Activated CD4-positive, alpha-beta T cell treated with anti-CD3 and anti-CD28 coated beads for 36 hours (primary cell): ENCODE results near the gene AMACR. TPM values are rescaled to one million over a fixed set of nuclear protein-coding genes. Genes with fewer than 3 reads are reported as not detected.
A peak's percentile ranks its signal among the peaks of the same experiment; 100 is the strongest.
"Not testable (repeated sequence)": the region's sequence is repeated elsewhere in the genome, so short reads cannot be mapped to it uniquely, and the experiment has no call there.

Experiments used
- ATAC-seq: fragments of 200-7000 bp; cut with Tn5 transposase; one replicate; pipeline ENCODE4 v1.10.0; 2021; ENCODE audit warnings: mild to moderate bottlenecking, moderate library complexity
- CTCF ChIA-PET: fragments of 350-600 bp; sonication (Branson Sonifier 250); formaldehyde crosslinking; loops from one replicate; lab custom pipeline; 2021; ENCODE audit warnings: antibody characterized with exemption; lab: Charles Lee
- POLR2A ChIA-PET: fragments of 350-600 bp; sonication (Branson Sonifier 250); formaldehyde crosslinking; loops from one replicate; lab custom pipeline; 2021; ENCODE audit warnings: antibody characterized with exemption, inconsistent platforms; lab: Charles Lee
- DNase-seq: peaks from one replicate; pipeline ENCODE4 v3.0.0-alpha.2; 2020
- H3K27ac Mint-ChIP-seq: one replicate; pipeline ENCODE4 v1.8.0; 2021; ENCODE audit warnings: mixed read lengths
- H3K27me3 Mint-ChIP-seq: one replicate; pipeline ENCODE4 v1.8.0; 2021; ENCODE audit warnings: mixed read lengths
- H3K36me3 Mint-ChIP-seq: one replicate; pipeline ENCODE4 v1.8.0; 2021; ENCODE audit warnings: low read depth, mixed read lengths
- H3K4me1 Mint-ChIP-seq: one replicate; pipeline ENCODE4 v1.8.0; 2021; ENCODE audit warnings: mixed read lengths
- H3K4me3 Mint-ChIP-seq: one replicate; pipeline ENCODE4 v1.8.0; 2021; ENCODE audit warnings: mild to moderate bottlenecking, moderate library complexity, mixed read lengths
- H3K9me3 Mint-ChIP-seq: one replicate; pipeline ENCODE4 v1.8.0; 2021; ENCODE audit warnings: low read depth, mixed read lengths
- intact Hi-C, 2 experiments: fragments of 100-400 bp; cut with DNase I in 1 of 2; cut with micrococcal nuclease in 1 of 2; formaldehyde crosslinking; loops; one replicate each; pipeline versions ENCODE4 v1.14.2 to v1.15.1; 2022 to 2024; cut with DNase I, micrococcal nuclease
- total RNA-seq, 2 experiments: library from RNA; stranded (reverse); gene quantifications; one replicate each; pipeline ENCODE4 v1.2.3, GENCODE V29; 2021

The AMACR gene
- total RNA-seq, 2 experiments from 2014 or later: 3.3 to 6.0 TPM

DNA sequence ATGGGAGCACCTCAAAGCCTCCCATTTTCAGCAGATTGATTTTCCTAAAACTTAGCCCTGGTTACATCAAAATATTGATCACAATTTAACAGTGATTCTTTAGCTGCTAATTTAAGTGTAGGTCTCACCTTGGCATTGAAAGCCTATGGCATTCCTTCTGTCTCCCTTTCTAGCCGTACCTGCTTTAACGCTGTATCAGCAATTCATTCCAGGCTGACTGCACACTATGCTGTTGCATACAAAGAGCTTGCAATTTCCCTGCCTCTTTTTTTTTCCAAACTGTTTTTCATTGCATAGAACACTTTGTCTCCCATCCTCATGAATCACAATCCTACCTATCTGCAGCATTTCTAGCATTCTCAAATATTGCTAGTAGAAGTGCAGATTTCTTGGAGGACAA lies 8.9 kb upstream of the AMACR start:
- Mint-ChIP-seq H3K36me3 (peaks cover 10% of the 10 kb centered on the region), H3K27ac (no peak overlapping the region), H3K4me1 (peaks cover 21% of the 10 kb centered on the region), H3K4me3 (no peak overlapping the region), H3K9me3 (no peaks in the 10 kb centered on the region), H3K27me3 (no peaks in the 10 kb centered on the region)
- ATAC-seq (no peak), DNase-seq (no peak)
- intact Hi-C loops: no loop called here
- ChIA-PET CTCF (interaction anchor here (1.3 kb wide), 1 partner anchor 8 kb away, joined by 7 read pairs; no protein-coding TSS in a partner anchor), POLR2A (no interaction called here)

- Mint-ChIP-seq H3K4me1 (peaks cover 16% of the 10 kb centered on the region), H3K4me3 (no peak overlapping the region), H3K9me3 (no peaks in the 10 kb centered on the region), H3K27me3 (no peaks in the 10 kb centered on the region), H3K36me3 (peaks cover 6% of the 10 kb centered on the region), H3K27ac (no peak overlapping the region)
- intact Hi-C loops: no loop called here
- ChIA-PET POLR2A (no interaction called here), CTCF (no interaction called here)
- no peak for ATAC-seq
- no peak for DNase-seq
Observed at GRCh38 chr5:34016222-34016621, 8.4 kb upstream of the AMACR start.

DNA sequence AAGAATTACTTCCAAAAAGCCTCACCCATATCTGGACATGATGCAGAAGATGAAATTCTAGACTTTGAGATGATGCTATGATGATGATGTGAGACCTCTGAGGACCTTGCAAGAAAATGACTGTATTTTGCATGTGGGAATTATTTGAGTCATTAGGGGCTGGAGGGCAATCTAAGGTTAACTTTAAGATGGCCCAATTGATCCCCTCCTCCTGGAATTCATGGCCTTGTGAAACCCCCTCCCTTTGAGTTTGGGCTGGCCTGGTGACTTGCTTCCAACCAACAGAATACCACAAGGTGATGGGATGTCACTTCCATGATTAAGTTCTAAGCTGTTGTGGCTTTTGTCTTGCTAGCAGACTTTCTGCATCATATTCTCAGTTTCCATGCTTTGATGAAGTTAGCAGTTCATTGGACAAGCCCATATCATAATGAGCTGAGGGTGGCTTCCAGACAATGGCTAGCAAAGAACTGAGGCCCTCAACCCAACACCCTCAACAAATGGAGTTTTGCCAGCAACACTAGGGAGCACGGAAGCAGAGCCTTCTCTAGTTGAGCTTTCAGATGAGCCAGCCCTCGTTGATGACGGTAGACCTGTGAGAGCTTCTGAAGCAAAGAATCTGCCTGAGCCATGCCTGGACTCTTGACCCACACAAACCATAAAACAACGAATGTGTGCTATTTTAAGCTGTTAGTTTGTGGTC lies 7.4 kb upstream of the AMACR start:
- peak; percentile 32 for DNase-seq
- Mint-ChIP-seq H3K27ac (peak overlapping the region; percentile 31), H3K36me3 (peaks cover 5% of the 10 kb centered on the region), H3K4me1 (peaks cover 12% of the 10 kb centered on the region), H3K9me3 (no peaks in the 10 kb centered on the region), H3K27me3 (no peaks in the 10 kb centered on the region), H3K4me3 (no peak overlapping the region)
- ChIA-PET CTCF (interaction anchor here (0.8 kb wide), 1 partner anchor 10 kb away, joined by 3 read pairs; no protein-coding TSS in a partner anchor), POLR2A (interaction anchor here (0.6 kb wide), 1 partner anchor 1169 kb away, joined by 5 read pairs; no protein-coding TSS in a partner anchor)
- intact Hi-C loops: no loop called here
- ATAC-seq: peak; percentile 86

DNA sequence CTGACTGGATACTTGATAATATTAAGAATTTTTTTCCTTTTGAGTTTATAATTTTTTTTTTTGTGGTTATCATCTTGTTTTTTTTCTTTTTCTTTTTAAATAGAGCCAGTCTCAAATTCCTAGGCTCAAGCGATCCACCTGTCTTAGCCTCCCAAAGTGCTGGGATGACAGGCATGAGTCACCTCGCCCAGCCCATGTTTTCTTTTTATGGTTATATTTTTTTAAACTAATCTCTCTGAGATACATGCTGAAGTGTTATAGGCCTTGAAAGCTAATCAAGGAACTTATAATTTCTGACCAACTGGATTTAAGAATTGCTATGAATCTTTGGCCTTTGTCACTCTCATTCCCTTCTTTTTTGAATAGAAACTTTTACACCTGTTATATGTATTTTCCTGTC lies 6.8 kb upstream of the AMACR start:
- ChIA-PET CTCF (interaction anchor here (0.8 kb wide), 1 partner anchor 11 kb away, joined by 3 read pairs; no protein-coding TSS in a partner anchor), POLR2A (no interaction called here)
- H3K27ac Mint-ChIP-seq: peak overlapping the region; percentile 31

DNA sequence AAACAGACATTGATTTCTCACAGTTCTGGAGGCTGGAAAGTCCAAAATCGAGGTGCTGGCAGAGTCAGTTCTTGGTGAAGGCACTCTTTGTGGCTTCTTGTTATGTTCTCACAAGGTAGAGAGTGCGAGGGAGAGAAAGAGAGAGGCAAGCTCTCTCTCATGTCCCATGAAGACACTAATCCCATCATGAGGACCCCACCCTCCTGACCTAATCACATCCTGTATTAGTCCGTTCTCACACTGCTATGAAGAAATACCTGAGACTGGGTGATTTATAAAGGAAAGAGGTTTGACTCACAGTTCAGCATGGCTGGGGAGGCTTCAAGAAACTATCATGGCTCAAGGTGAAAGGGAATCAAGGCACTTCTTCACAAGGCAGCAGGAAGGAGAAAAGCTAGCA lies 5.7 kb upstream of the AMACR start:
- DNase-seq (no peak), ATAC-seq (no peak)
- Mint-ChIP-seq H3K36me3 (peaks cover 3% of the 10 kb centered on the region), H3K4me1 (peaks cover 20% of the 10 kb centered on the region), H3K27me3 (no peaks in the 10 kb centered on the region), H3K27ac (no peak overlapping the region), H3K9me3 (no peaks in the 10 kb centered on the region), H3K4me3 (no peak overlapping the region)
- ChIA-PET POLR2A (no interaction called here), CTCF (interaction anchor here (0.6 kb wide), 1 partner anchor 16 kb away, joined by 3 read pairs; no protein-coding TSS in a partner anchor)
- intact Hi-C loops: no loop called here

More for the DNA sequence above, 6.8 kb upstream of the AMACR start:
- no peak for ATAC-seq
- Mint-ChIP-seq H3K4me3 (no peak overlapping the region), H3K4me1 (peaks cover 12% of the 10 kb centered on the region), H3K36me3 (peaks cover 3% of the 10 kb centered on the region), H3K9me3 (no peaks in the 10 kb centered on the region), H3K27me3 (no peaks in the 10 kb centered on the region)
- intact Hi-C loops: no loop called here
- DNase-seq: no peak

DNA sequence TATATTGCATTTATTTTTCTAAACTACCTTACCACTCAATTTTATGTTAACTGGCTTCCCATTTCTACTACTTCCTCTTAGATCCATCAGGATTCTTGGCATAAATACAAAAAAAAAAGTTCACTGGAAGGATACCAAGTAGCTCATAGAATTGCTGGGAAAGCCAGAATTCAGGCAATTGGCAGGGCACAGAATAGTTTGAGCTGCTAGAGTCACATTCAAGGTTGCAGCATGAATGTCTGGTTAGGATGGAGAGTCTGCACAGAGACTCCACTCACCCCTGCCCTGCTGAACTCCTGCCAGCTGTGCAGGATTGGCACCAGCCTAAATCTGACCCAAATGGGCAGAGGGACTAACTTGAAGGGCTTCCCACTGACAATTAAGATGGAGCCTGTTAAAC lies 4.9 kb upstream of the AMACR start:
- POLR2A ChIA-PET: interaction anchor here (0.6 kb wide), 1 partner anchor 19 kb away, joined by 4 read pairs; no protein-coding TSS in a partner anchor

GRCh38 chr5:34011536-34011935 lies 3.7 kb upstream of the AMACR start:
- peaks cover 5% of the 10 kb centered on the region for H3K36me3 Mint-ChIP-seq
- ChIA-PET CTCF (no interaction called here), POLR2A (no interaction called here)
- H3K4me1 Mint-ChIP-seq: peaks cover 27% of the 10 kb centered on the region
- H3K27me3 Mint-ChIP-seq: no peaks in the 10 kb centered on the region
- ATAC-seq (no peak), DNase-seq (no peak)
- H3K27ac Mint-ChIP-seq: no peak overlapping the region
- no peak overlapping the region for H3K4me3 Mint-ChIP-seq
- intact Hi-C loops: no loop called here
- H3K9me3 Mint-ChIP-seq: no peaks in the 10 kb centered on the region

More for the DNA sequence above, 4.9 kb upstream of the AMACR start:
- no peak overlapping the region for H3K4me3 Mint-ChIP-seq
- no peak for DNase-seq
- no peaks in the 10 kb centered on the region for H3K9me3 Mint-ChIP-seq
- peaks cover 22% of the 10 kb centered on the region for H3K4me1 Mint-ChIP-seq
- no peaks in the 10 kb centered on the region for H3K27me3 Mint-ChIP-seq
- intact Hi-C loops: no loop called here
- peaks cover 3% of the 10 kb centered on the region for H3K36me3 Mint-ChIP-seq
- ATAC-seq: no peak
- CTCF ChIA-PET: interaction anchor here (0.6 kb wide), 1 partner anchor 15 kb away, joined by 3 read pairs; no protein-coding TSS in a partner anchor
- H3K27ac Mint-ChIP-seq: no peak overlapping the region

GRCh38 chr5:34010146-34010545 lies 2.3 kb upstream of the AMACR start:
- intact Hi-C loops, POLR2A ChIA-PET, H3K9me3 Mint-ChIP-seq, H3K36me3 Mint-ChIP-seq, DNase-seq, CTCF ChIA-PET, H3K27me3 Mint-ChIP-seq, H3K4me3 Mint-ChIP-seq, ATAC-seq, H3K27ac Mint-ChIP-seq: not testable (repeated sequence)
- peaks cover 32% of the 10 kb centered on the region for H3K4me1 Mint-ChIP-seq

DNA sequence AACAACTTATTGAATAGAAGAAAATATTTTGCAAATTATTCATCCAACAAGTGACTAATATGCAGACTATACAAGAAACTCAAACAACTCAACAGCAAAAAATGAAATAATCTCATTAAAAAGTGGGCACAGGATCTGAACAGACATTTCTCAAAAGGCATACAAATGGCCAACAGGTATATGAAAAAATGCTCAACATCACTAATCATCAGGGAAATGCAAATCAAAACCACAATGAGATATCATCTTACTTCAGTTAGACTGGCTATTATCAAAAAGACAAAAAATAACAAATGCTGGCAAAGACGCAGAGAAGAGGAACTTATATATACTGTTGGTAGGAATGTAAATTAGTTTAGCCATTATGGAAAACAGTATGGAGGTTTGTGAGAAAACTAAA lies 1.8 kb upstream of the AMACR start:
- H3K27me3 Mint-ChIP-seq: no peaks in the 10 kb centered on the region
- DNase-seq: no peak
- no peak overlapping the region for H3K27ac Mint-ChIP-seq
- no peak overlapping the region for H3K4me3 Mint-ChIP-seq
- ChIA-PET POLR2A (no interaction called here), CTCF (no interaction called here)
- peaks cover 2% of the 10 kb centered on the region for H3K36me3 Mint-ChIP-seq
- no peak for ATAC-seq
- intact Hi-C loops: loop anchor here (2.0 to 10.0 kb wide), 6 partner anchors 569 to 1697 kb away; partner anchors contain the start of genes BRIX1 (in 1 of the 2), DNAJC21 (in 1 of the 2), MTMR12 (in 1 of the 2) and RAD1 (in 1 of the 2)
- H3K9me3 Mint-ChIP-seq: no peaks in the 10 kb centered on the region
- H3K4me1 Mint-ChIP-seq: peaks cover 32% of the 10 kb centered on the region

DNA sequence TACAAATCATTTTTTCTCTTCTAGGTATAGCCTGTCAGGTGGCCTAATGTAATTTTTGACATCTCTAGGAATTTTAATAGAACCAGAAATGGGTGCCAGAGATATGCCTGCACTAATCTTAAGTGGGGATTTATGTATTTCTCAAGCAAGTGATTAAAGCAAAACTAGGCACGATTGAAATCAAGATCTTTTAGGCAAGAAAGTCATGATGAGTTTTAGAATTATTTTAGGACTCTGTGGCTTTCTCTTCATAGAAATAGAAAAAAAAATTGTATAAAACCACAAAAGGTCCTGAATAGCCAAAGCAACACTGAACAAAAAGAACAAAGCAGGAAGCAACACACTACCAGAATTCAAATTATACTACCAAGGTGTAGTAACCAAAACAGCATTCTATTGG lies 952 bp upstream of the AMACR start:
- DNase-seq (no peak), ATAC-seq (no peak)
- POLR2A ChIA-PET: no interaction called here
- Mint-ChIP-seq H3K36me3 (peaks cover 2% of the 10 kb centered on the region), H3K27me3 (no peaks in the 10 kb centered on the region), H3K27ac (peak overlapping the region; percentile 90), H3K4me3 (peak overlapping the region; percentile 77), H3K9me3 (no peaks in the 10 kb centered on the region), H3K4me1 (peaks cover 32% of the 10 kb centered on the region)
- intact Hi-C loops: loop anchor here (1.0 to 10.0 kb wide), 8 partner anchors 568 to 1697 kb away; partner anchors contain the start of genes DNAJC21 (in 2 of the 2), TARS1 (in 2 of the 2), BRIX1 (in 1 of the 2) and MTMR12 (in 1 of the 2)
- CTCF ChIA-PET: interaction anchor here (1.2 to 1.5 kb wide), 3 partner anchors 9 to 13 kb away, joined by 4 to 7 read pairs (median 5); no protein-coding TSS in a partner anchor

DNA sequence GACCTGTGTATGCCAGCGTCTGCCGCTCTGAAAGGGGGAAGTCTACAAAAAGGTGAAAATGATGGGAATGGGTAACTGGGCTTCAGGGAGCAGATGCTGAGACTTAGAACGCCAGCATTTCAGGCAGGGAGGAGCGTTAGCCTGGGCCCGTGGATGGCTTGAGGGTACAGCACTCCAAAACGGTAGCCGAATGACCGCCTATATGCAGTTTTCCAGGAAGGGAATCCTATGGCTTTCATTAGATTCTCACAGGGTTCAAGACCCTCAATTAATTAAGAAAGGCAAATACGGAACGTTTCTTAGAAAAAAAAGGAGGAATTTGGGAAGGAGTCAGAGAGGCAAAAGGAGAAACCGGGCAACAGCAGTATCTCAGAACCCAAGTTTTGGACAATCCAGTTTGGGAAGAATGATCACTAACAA lies 639 bp downstream of the AMACR start:
- ChIA-PET CTCF (interaction anchor here (0.6 to 2.0 kb wide), 3 partner anchors 10 to 477 kb away, joined by 3 to 9 read pairs (median 4); no protein-coding TSS in a partner anchor), POLR2A (interaction anchor here (1.2 kb wide), 1 partner anchor 15 kb away, joined by 3 read pairs; no protein-coding TSS in a partner anchor)
- Mint-ChIP-seq H3K36me3 (peaks cover 2% of the 10 kb centered on the region), H3K4me3 (peak overlapping the region; percentile 77), H3K27me3 (no peaks in the 10 kb centered on the region), H3K4me1 (peaks cover 32% of the 10 kb centered on the region), H3K9me3 (no peaks in the 10 kb centered on the region), H3K27ac (peak overlapping the region; percentile 89)
- DNase-seq: no peak
- intact Hi-C loops: loop anchor here (5.0 to 10.0 kb wide), 3 partner anchors 918 to 1695 kb away; partner anchors contain the start of genes DNAJC21 (in 1 of the 2) and MTMR12 (in 1 of the 2)
- ATAC-seq: no peak
